NCI-H128 (cell line): ENCODE data around the gene MLLT10.

Source experiments
- DNase-seq: peaks from one replicate; lab custom pipeline; 2025; ENCODE audit not compliant: unreplicated experiment; lab: John Stamatoyannopoulos, UW

The MLLT10 gene

GRCh38 chr10:21501091-21501490 is 32.9 kb upstream of the MLLT10 start:
- no peak for DNase-seq

DNA sequence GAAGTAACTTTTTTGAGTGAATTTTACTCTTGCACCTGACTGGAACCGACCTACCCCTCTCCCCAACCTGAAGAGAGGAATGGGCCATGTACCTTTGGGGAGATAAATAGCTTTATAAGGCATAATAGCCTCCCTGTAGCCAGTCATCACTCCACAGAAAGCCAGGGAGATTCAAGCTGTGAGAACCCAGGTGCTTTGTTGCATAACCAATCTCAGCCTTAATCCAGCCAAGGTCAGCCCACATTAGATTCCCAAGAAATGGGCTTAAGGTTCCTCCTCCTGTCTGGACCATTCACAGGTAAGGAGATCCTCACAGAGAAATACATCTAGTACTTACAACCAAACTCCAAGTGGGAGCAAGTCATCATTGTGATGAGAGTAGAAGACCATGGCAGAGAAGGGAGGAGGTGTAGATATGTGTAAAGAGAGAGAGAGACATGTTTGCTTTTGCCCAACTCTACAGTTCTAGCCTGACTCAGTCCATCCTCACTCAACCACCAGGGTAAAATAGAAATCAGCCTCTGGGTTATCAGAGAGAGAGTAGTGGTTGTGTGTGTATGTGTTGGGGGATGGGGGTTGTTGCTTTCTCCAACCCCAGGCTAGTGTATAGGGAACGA is 32.2 kb upstream of the MLLT10 start:
- no peak for DNase-seq

DNA sequence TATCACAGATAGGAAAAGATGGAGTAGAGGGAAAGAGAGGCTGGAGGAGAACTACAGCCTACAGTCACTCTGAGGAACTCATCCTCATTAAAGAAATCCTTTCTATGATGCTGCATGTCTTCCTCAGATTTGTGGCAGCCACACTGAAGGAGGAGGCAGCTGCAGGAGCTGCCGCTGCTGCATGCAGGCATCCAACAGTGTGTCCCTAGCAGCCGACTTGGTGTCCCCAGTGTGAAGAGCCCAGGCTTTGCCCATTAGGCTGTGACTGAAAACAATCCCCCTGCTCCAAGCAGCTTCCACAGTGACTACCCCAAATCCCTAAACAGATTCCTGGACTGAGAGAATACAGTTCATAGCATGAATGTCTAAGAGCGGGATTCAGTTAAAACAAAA is 31.7 kb upstream of the MLLT10 start:
- no peak for DNase-seq

GRCh38 chr10:21503542-21503941 is 30.5 kb upstream of the MLLT10 start:
- DNase-seq, result no peak

- no peak for DNase-seq
Measured at GRCh38 chr10:21505711-21506278, 28.2 kb upstream of the MLLT10 start.

GRCh38 chr10:21506351-21506750 is 27.7 kb upstream of the MLLT10 start:
- no peak for DNase-seq

GRCh38 chr10:21507150-21507549 is 26.9 kb upstream of the MLLT10 start:
- DNase-seq, result no peak

DNA sequence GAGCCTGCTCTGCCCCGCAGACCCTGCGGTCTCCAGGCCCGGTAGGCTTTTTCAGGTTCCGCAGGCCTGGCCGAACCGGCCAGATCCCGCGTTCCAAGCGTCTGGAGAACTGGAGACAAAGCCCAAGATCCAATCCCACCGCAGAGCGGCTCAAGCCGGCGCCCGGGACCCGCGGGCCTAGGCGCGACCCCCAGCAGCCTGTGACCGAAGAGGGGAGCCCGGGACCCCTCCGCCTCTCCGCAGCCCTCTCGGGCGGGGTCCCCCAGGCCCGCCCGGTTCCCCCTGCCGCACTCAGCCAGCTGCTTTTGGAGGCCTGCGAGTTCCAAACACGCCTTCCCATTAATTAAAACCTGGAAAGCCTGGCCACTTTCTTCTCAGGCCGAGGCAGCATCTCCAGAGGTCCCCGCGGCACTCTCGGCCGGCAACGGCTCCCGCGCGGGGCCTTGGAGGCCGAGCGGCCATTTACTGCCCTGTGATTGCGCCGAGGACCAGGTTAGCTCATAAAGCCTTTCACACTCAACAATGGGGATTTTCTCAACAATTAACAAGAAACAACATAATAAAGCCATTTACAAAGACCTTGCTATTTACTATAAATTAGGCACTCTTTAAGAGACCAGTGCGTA is 25.2 kb upstream of the MLLT10 start:
- no peak for DNase-seq

DNA sequence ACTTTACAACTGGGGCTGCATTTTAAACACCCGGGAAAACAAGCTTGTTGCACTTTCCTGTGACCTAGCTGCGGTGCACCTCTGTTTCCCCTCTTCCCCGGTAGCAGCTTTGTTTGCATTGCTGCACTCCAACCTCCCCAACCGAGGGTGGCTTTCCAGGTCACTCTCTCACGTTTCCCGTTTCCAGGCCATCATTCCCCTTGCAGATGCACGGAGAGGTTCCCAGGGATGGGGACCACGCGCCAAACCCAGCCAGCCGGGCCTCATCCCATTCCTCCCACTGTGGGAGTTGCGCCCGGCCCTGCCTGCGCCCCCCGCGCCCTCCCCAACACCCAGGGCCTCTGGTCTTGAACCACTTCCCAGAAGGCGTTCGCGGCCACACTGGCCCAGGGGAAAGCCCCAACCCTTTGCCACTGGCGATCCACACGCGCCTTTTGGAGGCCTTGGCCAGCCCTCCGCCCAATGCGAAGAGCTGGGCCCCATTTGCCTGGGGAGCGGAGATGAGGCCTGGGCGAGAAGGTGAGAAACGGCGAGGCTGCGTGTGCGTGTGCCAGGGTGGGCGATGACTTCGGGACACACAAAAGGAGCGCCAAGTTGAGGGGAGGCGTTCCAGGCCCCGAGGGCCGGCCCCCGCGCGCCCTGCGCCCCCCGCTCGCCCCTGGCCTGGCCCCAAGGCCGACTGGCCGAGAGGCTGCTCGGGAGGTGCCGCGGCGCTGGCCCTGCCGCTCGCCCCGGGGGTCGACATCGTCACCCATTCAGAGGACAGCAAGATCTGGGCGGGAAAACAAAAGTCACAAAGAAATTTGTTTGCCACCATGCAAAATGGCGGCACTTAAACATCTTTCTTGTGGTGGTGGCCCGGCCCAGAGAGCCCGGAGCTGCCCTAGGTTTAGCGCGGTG is 24.4 kb upstream of the MLLT10 start:
- no peak for DNase-seq

GRCh38 chr10:21510241-21511094 is 23.6 kb upstream of the MLLT10 start:
- no peak for DNase-seq

DNA sequence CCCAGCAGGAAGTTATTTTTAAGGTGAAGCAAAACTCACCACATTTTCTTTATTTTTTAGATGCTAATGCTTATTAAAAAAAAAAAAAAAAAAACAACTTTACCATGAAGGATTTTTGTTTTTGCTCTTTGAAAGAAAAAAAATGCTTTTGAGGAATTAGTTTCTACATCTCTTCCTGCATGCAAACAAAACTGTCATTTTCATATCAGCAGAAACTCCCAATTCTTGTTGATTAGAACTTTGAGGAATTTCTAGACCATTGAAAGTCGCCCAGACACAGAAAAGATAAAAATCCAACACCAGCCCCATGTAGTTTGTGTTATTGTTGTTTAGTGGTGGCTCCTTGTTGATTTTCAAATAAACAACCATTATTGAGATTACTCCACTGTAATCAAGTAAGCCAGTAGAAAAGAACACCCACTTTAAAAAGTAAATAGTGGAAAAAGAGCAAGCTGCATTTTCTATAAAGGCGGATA is 22.9 kb upstream of the MLLT10 start:
- no peak for DNase-seq

- DNase-seq, result no peak
Measured at GRCh38 chr10:21511946-21512572, 22.0 kb upstream of the MLLT10 start.

- DNase-seq, result no peak
Measured at GRCh38 chr10:21512573-21513404, 21.2 kb upstream of the MLLT10 start.

- DNase-seq, result no peak
Measured at GRCh38 chr10:21513405-21513788, 20.6 kb upstream of the MLLT10 start.

DNA sequence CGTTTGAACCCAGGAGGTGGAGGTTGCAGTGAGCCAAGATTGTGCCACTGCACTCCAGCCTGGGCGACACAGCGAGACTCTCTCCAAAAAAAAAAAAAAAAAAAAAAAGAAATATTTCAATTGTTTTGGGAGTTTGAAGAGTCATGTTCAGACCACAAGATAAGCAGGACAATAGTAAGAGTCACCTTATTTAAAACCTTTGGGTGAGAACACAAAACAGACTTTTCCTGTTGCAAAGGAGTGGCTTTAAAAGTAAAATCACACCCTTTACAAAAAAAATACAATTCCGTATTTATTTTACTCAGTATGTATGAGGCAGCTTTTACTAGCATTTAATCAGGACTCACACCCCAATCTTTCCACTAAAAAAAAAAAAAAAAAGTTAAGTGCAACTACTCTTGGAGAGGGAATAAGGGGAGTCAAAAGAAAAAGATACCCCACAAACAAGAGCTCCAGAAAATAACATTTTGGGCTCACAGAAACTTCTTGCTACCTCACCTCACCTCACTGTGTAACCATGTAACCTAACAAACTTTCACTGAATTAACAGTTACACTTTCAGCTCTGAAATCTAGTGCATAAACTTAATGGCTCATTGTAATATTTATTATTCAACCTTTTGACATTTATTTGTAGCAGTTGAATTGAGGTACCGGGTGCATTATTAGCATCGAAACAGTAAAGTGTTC is 19.8 kb upstream of the MLLT10 start:
- no peak for DNase-seq

DNA sequence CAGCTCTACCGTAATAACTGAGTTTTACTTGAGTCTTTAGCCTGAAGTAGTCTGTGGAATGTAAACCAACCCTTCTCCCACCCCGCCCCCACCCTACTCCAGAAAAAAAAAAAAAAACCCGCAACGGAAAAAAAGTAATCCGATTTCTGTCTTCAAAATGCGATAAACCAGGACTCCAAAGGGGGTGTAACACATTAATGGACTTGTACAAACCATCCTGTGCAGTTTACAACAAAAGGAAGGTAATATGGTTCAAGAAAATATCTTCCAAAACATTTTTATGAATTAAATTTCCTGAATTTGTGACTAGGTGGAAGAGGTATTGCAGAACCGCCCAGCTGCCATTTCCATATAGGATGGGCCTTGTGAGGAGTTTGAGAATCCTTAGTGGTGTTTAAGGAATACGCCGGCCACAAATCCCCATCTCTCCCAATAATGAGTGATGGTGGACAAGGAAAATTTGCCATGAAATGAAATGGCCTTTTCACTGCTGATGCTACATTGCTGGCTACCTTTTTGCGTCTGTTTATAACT is 19.1 kb upstream of the MLLT10 start:
- no peak for DNase-seq

GRCh38 chr10:21515361-21516241 is 18.4 kb upstream of the MLLT10 start:
- DNase-seq, result no peak
